Panc1 (cell line): ENCODE results near the gene TBX2. TPM values are rescaled to one million over a fixed set of nuclear protein-coding genes. Genes with fewer than 3 reads are reported as not detected.
"Not testable (repeated sequence)": the region's sequence is repeated elsewhere in the genome, so short reads cannot be mapped to it uniquely, and the experiment has no call there.

ENCODE experiments used
- ATAC-seq: fragments of 200-7000 bp; cut with Tn5 transposase; 2 replicates; pipeline ENCODE4 v1.9.1; 2020; ENCODE audit warnings: mild to moderate bottlenecking, moderate library complexity
- BruUV-seq: library from RNA; stranded (reverse); fragments of 400-500 nt; replicated peaks from 2 replicates; lab custom pipeline; 2021; lab: Mats Ljungman, UMichigan
- CTCF ChIA-PET: fragments of 300-600 bp; sonication (Branson Sonifier 250); formaldehyde crosslinking; loops from one replicate; lab custom pipeline; 2022; ENCODE audit warnings: antibody characterized with exemption; lab: Charles Lee
- POLR2A ChIA-PET: fragments of 300-600 bp; sonication (Branson Sonifier 250); formaldehyde crosslinking; loops from one replicate; lab custom pipeline; 2022; ENCODE audit warnings: antibody characterized with exemption; lab: Charles Lee
- DNase-seq: peaks from one replicate; pipeline ENCODE4 v3.0.0-alpha.2; 2010; ENCODE audit warnings: low read depth, low spot score
- H3K27ac ChIP-seq: 2 replicates; pipeline ENCODE4 v1.5.1; 2011; ENCODE audit warnings: mild to moderate bottlenecking, low read length, inconsistent platforms
- H3K27me3 ChIP-seq: fragments of 200-500 bp; sonication (Bioruptor generic); 2 replicates; pipeline ENCODE4 v1.6.0; 2014; ENCODE audit warnings: low read length, inconsistent platforms; ENCODE audit not compliant: control insufficient read depth, insufficient read depth
- H3K36me3 ChIP-seq: fragments of 200-500 bp; sonication (Bioruptor generic); 2 replicates; pipeline ENCODE4 v1.5.1; 2014; ENCODE audit warnings: inconsistent platforms, mild to moderate bottlenecking, low read length, moderate library complexity; ENCODE audit not compliant: control insufficient read depth, insufficient read depth
- H3K4me1 ChIP-seq: 2 replicates; pipeline ENCODE4 v1.5.1; 2011; ENCODE audit warnings: inconsistent platforms, mild to moderate bottlenecking, low read length, moderate library complexity; ENCODE audit not compliant: control insufficient read depth, insufficient read depth
- H3K4me3 ChIP-seq, 2 experiments: 2 replicates each; pipeline ENCODE4 v1.5.1; 2011 to 2012; ENCODE audit warnings: low read depth in 2 of 2, low read length in 2 of 2, mild to moderate bottlenecking in 2 of 2, inconsistent platforms in 1 of 2, moderate library complexity in 1 of 2
- H3K9me3 ChIP-seq: fragments of 200-500 bp; sonication (Bioruptor generic); 2 replicates; pipeline ENCODE4 v1.5.1; 2014; ENCODE audit warnings: low read depth, mild to moderate bottlenecking, inconsistent platforms, low read length, moderate library complexity; ENCODE audit not compliant: control insufficient read depth, insufficient read depth
- POLR2AphosphoS5 ChIP-seq: IDR thresholded peaks from 2 replicates; pipeline ENCODE4 v1.6.1; 2012; ENCODE audit warnings: mild to moderate bottlenecking, low read depth, low read length, moderate library complexity
- SIN3A ChIP-seq: IDR thresholded peaks from 2 replicates; pipeline ENCODE4 v1.6.1; 2012; ENCODE audit warnings: low read depth, mild to moderate bottlenecking, low read length, moderate library complexity, borderline replicate concordance; ENCODE audit not compliant: insufficient read depth
- TCF7L2 ChIP-seq: IDR thresholded peaks from 2 replicates; pipeline ENCODE4 v1.6.1; 2011; ENCODE audit warnings: mild to moderate bottlenecking, low read depth, low read length, inconsistent platforms
- in situ Hi-C: cut with HindIII; loops from 2 replicates; pipeline ENCODE4 v1.10.0; 2016; ENCODE audit warnings: low sequenced_read_pairs, low pct_unique_long_range_greater_than_20kb
- intact Hi-C: fragments of 100-400 bp; cut with micrococcal nuclease; formaldehyde crosslinking; loops from one replicate; pipeline ENCODE4 v1.10.0; 2022; ENCODE audit not compliant: unreplicated experiment
- total RNA-seq: library from RNA; stranded (reverse); gene quantifications from one replicate; pipeline ENCODE4 v1.2.1, GENCODE V29; 2021; ENCODE audit not compliant: unreplicated experiment
- TF ChIP-seq, protein P1 (sequence below): fragments of 450-650 bp; IDR thresholded peaks from 2 replicates; pipeline ENCODE4 v1.5.1; 2017; ENCODE audit warnings: mild to moderate bottlenecking
- TF ChIP-seq, protein P2 (sequence below), 2 experiments: IDR thresholded peaks; 2 replicates each; pipeline ENCODE4 v1.6.1; 2011 to 2012; ENCODE audit warnings: low read depth in 2 of 2, control low read depth in 1 of 2, low read length in 1 of 2, mild to moderate bottlenecking in 1 of 2, moderate library complexity in 1 of 2; ENCODE audit not compliant: insufficient read depth in 1 of 2

The TBX2 gene
- total RNA-seq, 1 experiment from 2014 or later: 35.6 TPM

DNA sequence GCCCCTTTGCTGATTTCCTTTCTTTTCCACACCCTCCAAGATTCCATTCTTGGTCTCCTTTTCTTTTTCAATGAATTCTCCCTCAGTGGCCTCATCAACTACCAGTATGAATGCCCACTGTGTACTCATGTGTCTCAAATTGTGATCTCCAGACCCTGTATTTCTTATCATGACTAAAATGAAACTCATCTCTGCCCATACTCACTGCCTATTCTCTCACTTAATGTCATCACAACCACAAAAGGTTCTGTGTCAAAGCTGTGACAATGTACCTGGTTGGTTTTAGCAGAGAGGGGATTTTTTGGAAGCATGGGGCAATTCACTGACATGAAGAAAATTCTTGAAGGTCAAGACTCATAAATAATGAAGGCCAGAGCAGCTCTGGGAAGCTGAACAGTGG is 41.1 kb downstream of the TBX2 start:
- BruUV-seq: no TSS peak
- Histone ChIP-seq H3K4me3 (no peak overlapping the region), H3K4me1 (no peaks in the 10 kb centered on the region), H3K27ac (no peak overlapping the region), H3K9me3 (peaks cover 4% of the 10 kb centered on the region; the same call in 1 of the 2 replicates), H3K27me3 (no peaks in the 10 kb centered on the region), H3K36me3 (no peaks in the 10 kb centered on the region)
- intact Hi-C loops: no loop called here
- ATAC-seq (no peak), DNase-seq (no peak)
- ChIA-PET CTCF (no interaction called here), POLR2A (no interaction called here)
- in situ Hi-C loops: no loop called here
- TF ChIP-seq, protein P1, sequence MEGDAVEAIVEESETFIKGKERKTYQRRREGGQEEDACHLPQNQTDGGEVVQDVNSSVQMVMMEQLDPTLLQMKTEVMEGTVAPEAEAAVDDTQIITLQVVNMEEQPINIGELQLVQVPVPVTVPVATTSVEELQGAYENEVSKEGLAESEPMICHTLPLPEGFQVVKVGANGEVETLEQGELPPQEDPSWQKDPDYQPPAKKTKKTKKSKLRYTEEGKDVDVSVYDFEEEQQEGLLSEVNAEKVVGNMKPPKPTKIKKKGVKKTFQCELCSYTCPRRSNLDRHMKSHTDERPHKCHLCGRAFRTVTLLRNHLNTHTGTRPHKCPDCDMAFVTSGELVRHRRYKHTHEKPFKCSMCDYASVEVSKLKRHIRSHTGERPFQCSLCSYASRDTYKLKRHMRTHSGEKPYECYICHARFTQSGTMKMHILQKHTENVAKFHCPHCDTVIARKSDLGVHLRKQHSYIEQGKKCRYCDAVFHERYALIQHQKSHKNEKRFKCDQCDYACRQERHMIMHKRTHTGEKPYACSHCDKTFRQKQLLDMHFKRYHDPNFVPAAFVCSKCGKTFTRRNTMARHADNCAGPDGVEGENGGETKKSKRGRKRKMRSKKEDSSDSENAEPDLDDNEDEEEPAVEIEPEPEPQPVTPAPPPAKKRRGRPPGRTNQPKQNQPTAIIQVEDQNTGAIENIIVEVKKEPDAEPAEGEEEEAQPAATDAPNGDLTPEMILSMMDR: no peak
- TF ChIP-seq POLR2AphosphoS5: no peak
- TF ChIP-seq TCF7L2: no peak
- TF ChIP-seq, protein P2, sequence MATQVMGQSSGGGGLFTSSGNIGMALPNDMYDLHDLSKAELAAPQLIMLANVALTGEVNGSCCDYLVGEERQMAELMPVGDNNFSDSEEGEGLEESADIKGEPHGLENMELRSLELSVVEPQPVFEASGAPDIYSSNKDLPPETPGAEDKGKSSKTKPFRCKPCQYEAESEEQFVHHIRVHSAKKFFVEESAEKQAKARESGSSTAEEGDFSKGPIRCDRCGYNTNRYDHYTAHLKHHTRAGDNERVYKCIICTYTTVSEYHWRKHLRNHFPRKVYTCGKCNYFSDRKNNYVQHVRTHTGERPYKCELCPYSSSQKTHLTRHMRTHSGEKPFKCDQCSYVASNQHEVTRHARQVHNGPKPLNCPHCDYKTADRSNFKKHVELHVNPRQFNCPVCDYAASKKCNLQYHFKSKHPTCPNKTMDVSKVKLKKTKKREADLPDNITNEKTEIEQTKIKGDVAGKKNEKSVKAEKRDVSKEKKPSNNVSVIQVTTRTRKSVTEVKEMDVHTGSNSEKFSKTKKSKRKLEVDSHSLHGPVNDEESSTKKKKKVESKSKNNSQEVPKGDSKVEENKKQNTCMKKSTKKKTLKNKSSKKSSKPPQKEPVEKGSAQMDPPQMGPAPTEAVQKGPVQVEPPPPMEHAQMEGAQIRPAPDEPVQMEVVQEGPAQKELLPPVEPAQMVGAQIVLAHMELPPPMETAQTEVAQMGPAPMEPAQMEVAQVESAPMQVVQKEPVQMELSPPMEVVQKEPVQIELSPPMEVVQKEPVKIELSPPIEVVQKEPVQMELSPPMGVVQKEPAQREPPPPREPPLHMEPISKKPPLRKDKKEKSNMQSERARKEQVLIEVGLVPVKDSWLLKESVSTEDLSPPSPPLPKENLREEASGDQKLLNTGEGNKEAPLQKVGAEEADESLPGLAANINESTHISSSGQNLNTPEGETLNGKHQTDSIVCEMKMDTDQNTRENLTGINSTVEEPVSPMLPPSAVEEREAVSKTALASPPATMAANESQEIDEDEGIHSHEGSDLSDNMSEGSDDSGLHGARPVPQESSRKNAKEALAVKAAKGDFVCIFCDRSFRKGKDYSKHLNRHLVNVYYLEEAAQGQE (IDR thresholded peaks at IDR 0.05; ENCODE audit: insufficient read depth in 1 of 2, low read depth in 2 of 2, low read length in 1 of 2): no peak
- no peak for TF ChIP-seq SIN3A

DNA sequence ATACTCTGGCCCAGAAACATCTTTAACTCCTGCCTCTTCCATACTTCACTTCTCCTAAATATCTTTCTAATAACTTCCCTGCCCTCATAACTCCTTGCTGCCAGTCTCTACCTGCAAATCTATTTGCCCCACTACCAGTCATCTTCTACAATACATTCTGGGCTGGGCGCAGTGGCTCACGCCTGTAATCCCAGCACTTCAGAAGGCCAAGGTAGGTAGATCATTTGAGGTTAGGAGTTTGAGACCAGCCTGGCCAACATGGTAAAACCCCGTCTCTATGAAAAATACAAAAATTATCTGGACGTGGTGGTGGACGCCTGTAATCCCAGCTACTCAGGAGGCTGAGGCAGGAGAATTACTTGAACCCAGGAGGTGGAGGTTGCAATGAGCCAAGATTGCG is 41.9 kb downstream of the TBX2 start:
- H3K9me3 ChIP-seq, BruUV-seq, H3K4me3 ChIP-seq, POLR2A ChIA-PET, intact Hi-C loops, ATAC-seq, H3K27ac ChIP-seq, H3K36me3 ChIP-seq, CTCF ChIA-PET, in situ Hi-C loops, H3K27me3 ChIP-seq, H3K4me1 ChIP-seq, DNase-seq: not testable (repeated sequence)

DNA sequence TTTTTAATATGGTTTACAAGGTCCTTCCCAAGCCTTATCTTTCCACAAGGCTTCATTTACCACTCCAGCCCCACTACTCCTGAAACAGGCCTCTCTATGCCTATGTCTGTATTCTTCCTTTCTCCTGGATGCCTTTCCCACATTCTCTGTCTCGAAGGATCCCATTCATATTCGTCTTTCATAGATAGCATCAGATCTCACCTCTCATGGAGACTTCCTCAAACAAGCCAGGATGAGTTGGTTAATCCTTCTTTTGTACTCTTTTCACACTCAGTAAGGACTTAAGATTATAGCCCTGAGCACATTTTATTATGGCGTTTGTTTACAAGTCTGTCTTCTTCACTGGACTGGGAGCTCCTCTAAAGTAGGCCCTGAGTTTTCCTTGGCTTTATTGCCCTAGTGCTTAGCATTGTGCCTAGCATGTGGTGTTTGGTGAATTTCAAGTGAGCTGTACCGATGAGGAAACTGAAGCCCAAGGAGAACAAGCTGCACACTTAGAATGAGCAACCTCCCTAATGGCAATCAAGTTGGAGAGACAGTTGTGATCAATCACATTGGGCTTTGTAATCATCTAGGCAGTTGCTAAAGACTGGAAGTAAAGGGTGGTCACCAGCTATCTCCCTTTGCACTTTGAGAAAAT is 42.6 kb downstream of the TBX2 start:
- ChIA-PET POLR2A (interaction anchor here (0.6 kb wide), 1 partner anchor 100 kb away, joined by 21 read pairs; no protein-coding TSS in a partner anchor), CTCF (no interaction called here)
- Histone ChIP-seq H3K27ac (no peak overlapping the region), H3K4me1 (no peaks in the 10 kb centered on the region), H3K4me3 (no peak overlapping the region), H3K27me3 (no peaks in the 10 kb centered on the region), H3K9me3 (peaks cover 4% of the 10 kb centered on the region; the same call in 1 of the 2 replicates), H3K36me3 (no peaks in the 10 kb centered on the region)
- ATAC-seq: no peak
- TF ChIP-seq, protein P1: no peak
- TF ChIP-seq, protein P2 (IDR thresholded peaks at IDR 0.05; ENCODE audit: insufficient read depth in 1 of 2, low read depth in 2 of 2, low read length in 1 of 2): no peak
- TF ChIP-seq TCF7L2: no peak
- TF ChIP-seq POLR2AphosphoS5: no peak
- no peak for TF ChIP-seq SIN3A
- no peak for DNase-seq
- in situ Hi-C loops (no loop called here), intact Hi-C loops (no loop called here)
- BruUV-seq: no TSS peak
